Vagina (tissue), 2 donors: ENCODE data around the gene MT1B. TPM values are rescaled to one million over a fixed set of nuclear protein-coding genes. Genes with fewer than 3 reads are reported as not detected.

Experiments used
- DNase-seq, 2 donors: peaks; one replicate each; pipeline ENCODE4 v3.0.0-alpha.2; 2017; ENCODE audit errors: extremely low spot score in 2 of 2
- H3K27ac ChIP-seq: fragments of 200-600 bp; sonication (generic); one replicate; pipeline ENCODE4 v1.5.1; 2019
- H3K27me3 ChIP-seq: fragments of 200-600 bp; sonication (generic); one replicate; pipeline ENCODE4 v1.5.1; 2019
- H3K36me3 ChIP-seq, 2 donors: fragments of 200-600 bp; sonication (generic); one replicate each; pipeline ENCODE4 v1.5.1; 2017 to 2019
- H3K4me1 ChIP-seq: fragments of 200-600 bp; sonication (generic); one replicate; pipeline ENCODE4 v1.5.1; 2019
- H3K4me3 ChIP-seq, 2 donors: fragments of 200-600 bp; sonication (generic); 1 replicate in 1 of 2; 2 replicates in 1 of 2; pipeline ENCODE4 v1.5.1; 2016 to 2019
- H3K9me3 ChIP-seq: fragments of 200-600 bp; sonication (generic); one replicate; pipeline ENCODE4 v1.5.1; 2019
- POLR2A ChIP-seq, 2 donors: fragments of 450-650 bp; IDR thresholded peaks; one replicate each; pipeline ENCODE4 v1.6.1; 2017; ENCODE audit warnings: antibody characterized with exemption in 2 of 2, mild to moderate bottlenecking in 2 of 2, moderate library complexity in 2 of 2
- POLR2AphosphoS5 ChIP-seq, 2 donors: sonication (generic); formaldehyde crosslinking; IDR thresholded peaks; one replicate each; pipeline ENCODE4 v1.9.0; 2017; ENCODE audit warnings: antibody characterized with exemption in 2 of 2, mild to moderate bottlenecking in 2 of 2, low read depth in 1 of 2; ENCODE audit not compliant: insufficient read depth in 1 of 2
- intact Hi-C: fragments of 100-400 bp; cut with DNase I; formaldehyde crosslinking; loops from one replicate; pipeline ENCODE4 v1.15.1; 2023
- total RNA-seq: library from RNA; depleted of rRNA; stranded (reverse); fragments of >200 nt; gene quantifications from one replicate; pipeline ENCODE4 v1.2.3, GENCODE V29; 2016
- TF ChIP-seq, protein P1 (sequence below), 3 experiments: fragments of 450-650 bp in 2 of 3; fragments of 200-600 bp in 1 of 3; sonication (generic) in 1 of 3; IDR thresholded peaks; one replicate each; pipeline ENCODE4 v1.5.1; 2017 to 2019; ENCODE audit warnings: antibody characterized with exemption in 3 of 3, mild to moderate bottlenecking in 2 of 3, moderate library complexity in 2 of 3

MT1B gene
- total RNA-seq, 1 donor from 2014 or later, result not detected

DNA sequence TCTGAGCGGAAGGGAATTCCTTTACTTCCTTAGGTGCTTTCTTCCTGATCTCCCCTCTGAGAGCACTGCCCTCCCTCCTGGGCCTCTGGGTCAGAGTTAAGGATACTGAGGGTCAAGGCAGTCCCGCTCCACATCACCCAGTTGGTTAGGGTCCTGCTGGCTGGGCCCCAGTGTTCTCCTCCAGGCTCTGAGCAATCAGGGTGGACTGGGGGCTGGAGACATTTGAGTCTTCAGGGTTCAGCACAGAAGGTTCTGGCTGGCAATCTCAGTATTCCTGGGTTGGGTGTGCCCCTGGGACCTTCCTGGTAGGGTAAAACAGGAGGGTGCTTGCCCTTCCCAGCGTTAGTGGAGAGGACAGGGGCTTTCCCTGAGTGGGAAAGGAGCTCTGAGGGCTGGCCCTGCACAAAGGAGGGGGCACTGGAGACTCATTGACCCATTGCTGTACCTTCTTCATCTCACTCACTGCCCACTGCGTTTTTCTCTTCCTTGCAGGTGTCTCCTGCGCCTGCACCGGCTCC is 18.8 kb upstream of the MT1B start:
- intact Hi-C loops, result loop anchor here (2.0 kb wide), 1 partner anchor 24 kb away; the partner anchor contains the start of gene MT2A
- no peaks in the 10 kb centered on the region for H3K27me3 ChIP-seq
- H3K4me3 ChIP-seq, result peak overlapping the region; percentile 52 to 53
- H3K9me3 ChIP-seq, result no peaks in the 10 kb centered on the region
- H3K36me3 ChIP-seq, result no peaks in the 10 kb centered on the region
- TF ChIP-seq, protein P1, sequence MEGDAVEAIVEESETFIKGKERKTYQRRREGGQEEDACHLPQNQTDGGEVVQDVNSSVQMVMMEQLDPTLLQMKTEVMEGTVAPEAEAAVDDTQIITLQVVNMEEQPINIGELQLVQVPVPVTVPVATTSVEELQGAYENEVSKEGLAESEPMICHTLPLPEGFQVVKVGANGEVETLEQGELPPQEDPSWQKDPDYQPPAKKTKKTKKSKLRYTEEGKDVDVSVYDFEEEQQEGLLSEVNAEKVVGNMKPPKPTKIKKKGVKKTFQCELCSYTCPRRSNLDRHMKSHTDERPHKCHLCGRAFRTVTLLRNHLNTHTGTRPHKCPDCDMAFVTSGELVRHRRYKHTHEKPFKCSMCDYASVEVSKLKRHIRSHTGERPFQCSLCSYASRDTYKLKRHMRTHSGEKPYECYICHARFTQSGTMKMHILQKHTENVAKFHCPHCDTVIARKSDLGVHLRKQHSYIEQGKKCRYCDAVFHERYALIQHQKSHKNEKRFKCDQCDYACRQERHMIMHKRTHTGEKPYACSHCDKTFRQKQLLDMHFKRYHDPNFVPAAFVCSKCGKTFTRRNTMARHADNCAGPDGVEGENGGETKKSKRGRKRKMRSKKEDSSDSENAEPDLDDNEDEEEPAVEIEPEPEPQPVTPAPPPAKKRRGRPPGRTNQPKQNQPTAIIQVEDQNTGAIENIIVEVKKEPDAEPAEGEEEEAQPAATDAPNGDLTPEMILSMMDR (IDR thresholded peaks at IDR 0.05), result no peak
- no peak for TF ChIP-seq POLR2A (IDR thresholded peaks at IDR 0.05)
- no peak for TF ChIP-seq POLR2AphosphoS5 (IDR thresholded peaks at IDR 0.05; ENCODE audit: insufficient read depth in 1 of 2, low read depth in 1 of 2)
- peak overlapping the region; percentile 71 for H3K27ac ChIP-seq
- H3K4me1 ChIP-seq, result peaks cover 22% of the 10 kb centered on the region
- DNase-seq, result no peak

GRCh38 chr16:56633535-56633934 is 18.2 kb upstream of the MT1B start:
- Histone ChIP-seq H3K4me1 (peaks cover 27% of the 10 kb centered on the region), H3K4me3 (peak overlapping the region; percentile 52 to 53)

GRCh38 chr16:56634715-56635440 is 16.8 kb upstream of the MT1B start:
- H3K4me3 ChIP-seq, result no peak overlapping the region

More at GRCh38 chr16:56633535-56633934, 18.2 kb upstream of the MT1B start:
- DNase-seq, result no peak
- intact Hi-C loops, result loop anchor here (2.0 kb wide), 1 partner anchor 25 kb away; the partner anchor contains the start of gene MT2A
- Histone ChIP-seq H3K9me3 (no peaks in the 10 kb centered on the region), H3K36me3 (no peaks in the 10 kb centered on the region), H3K27me3 (no peaks in the 10 kb centered on the region), H3K27ac (peak overlapping the region; percentile 71)
- no peak for TF ChIP-seq POLR2A (IDR thresholded peaks at IDR 0.05)
- TF ChIP-seq, protein P1 (IDR thresholded peaks at IDR 0.05), result no peak
- no peak for TF ChIP-seq POLR2AphosphoS5 (IDR thresholded peaks at IDR 0.05; ENCODE audit: insufficient read depth in 1 of 2, low read depth in 1 of 2)

DNA sequence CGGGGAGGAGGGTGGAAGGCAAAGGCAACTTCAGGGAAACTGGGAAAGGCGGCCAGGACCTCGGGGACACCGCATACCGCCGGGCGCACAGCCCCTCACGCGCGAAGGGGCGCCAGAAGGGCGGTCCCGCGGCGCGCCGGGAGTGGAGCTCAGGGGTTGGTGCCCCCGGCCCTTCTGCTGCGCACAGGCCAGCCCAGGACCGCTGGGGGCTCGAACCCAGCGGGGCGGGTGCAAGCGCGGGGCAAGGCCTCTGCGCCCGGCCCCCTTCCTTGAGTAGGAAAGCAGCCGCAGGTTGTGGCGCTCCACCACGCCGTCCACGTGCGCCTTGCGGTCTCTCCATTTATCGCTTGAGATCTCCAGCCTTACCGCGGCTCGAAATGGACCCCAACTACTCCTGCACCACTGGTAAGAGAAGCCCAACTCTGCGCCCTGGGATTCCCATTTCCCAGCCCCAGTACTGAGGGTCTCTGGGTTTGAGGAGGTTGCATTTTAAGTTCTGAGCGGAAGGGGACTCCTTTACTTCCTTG is 16.2 kb upstream of the MT1B start:
- Histone ChIP-seq H3K36me3 (no peaks in the 10 kb centered on the region), H3K27ac (no peak overlapping the region), H3K4me1 (peaks cover 32% of the 10 kb centered on the region), H3K27me3 (no peaks in the 10 kb centered on the region), H3K9me3 (no peaks in the 10 kb centered on the region), H3K4me3 (no peak overlapping the region)
- intact Hi-C loops, result no loop called here
- no peak for TF ChIP-seq POLR2AphosphoS5 (IDR thresholded peaks at IDR 0.05; ENCODE audit: insufficient read depth in 1 of 2, low read depth in 1 of 2)
- TF ChIP-seq, protein P1 (IDR thresholded peaks at IDR 0.05), result no peak
- TF ChIP-seq POLR2A (IDR thresholded peaks at IDR 0.05), result no peak
- DNase-seq, result no peak

More at GRCh38 chr16:56634715-56635440, 16.8 kb upstream of the MT1B start:
- no peak for DNase-seq
- H3K27ac ChIP-seq, result no peak overlapping the region
- no peaks in the 10 kb centered on the region for H3K27me3 ChIP-seq
- H3K36me3 ChIP-seq, result no peaks in the 10 kb centered on the region
- TF ChIP-seq POLR2AphosphoS5 (IDR thresholded peaks at IDR 0.05; ENCODE audit: insufficient read depth in 1 of 2, low read depth in 1 of 2), result no peak
- TF ChIP-seq, protein P1 (IDR thresholded peaks at IDR 0.05), result no peak
- no peak for TF ChIP-seq POLR2A (IDR thresholded peaks at IDR 0.05)
- no peaks in the 10 kb centered on the region for H3K9me3 ChIP-seq
- intact Hi-C loops, result no loop called here
- H3K4me1 ChIP-seq, result peaks cover 32% of the 10 kb centered on the region
